Skin of body (tissue), 2 donors: ENCODE results near the gene ADIPOR2. TPM values are rescaled to one million over a fixed set of nuclear protein-coding genes. Genes with fewer than 3 reads are reported as not detected.
A peak's percentile ranks its signal among the peaks of the same experiment; 100 is the strongest.
"Not testable (repeated sequence)": the region's sequence is repeated elsewhere in the genome, so short reads cannot be mapped to it uniquely, and the experiment has no call there.

Source experiments
- DNase-seq: peaks from one replicate; lab custom pipeline; 2025; lab: John Stamatoyannopoulos, UW
- total RNA-seq: library from RNA; depleted of rRNA; stranded (reverse); fragments of >200 nt; gene quantifications from one replicate; pipeline ENCODE4 v1.2.3, GENCODE V29; 2014

ADIPOR2 gene
- total RNA-seq, 1 donor from 2014 or later: 68.0 TPM

DNA sequence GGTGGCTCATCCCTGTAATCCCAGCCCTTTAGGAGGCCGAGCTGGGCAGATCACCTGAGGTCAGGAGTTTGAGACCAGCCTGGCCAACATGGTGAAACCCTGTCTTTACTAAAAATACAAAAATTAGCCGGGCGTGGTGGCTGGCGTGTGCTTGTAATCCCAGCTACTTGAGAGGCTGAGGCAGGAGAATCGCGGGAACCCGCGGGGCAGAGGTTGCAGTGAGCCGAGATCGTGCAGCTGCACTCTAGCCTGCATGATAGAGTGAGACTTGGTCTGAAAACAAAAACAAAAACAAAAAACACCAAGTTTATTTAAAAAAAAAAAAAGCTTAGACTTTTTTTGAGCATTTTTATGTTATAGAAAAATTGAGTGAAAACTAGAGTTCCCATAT lies 40.8 kb downstream of the ADIPOR2 start:
- not testable (repeated sequence) for DNase-seq

DNA sequence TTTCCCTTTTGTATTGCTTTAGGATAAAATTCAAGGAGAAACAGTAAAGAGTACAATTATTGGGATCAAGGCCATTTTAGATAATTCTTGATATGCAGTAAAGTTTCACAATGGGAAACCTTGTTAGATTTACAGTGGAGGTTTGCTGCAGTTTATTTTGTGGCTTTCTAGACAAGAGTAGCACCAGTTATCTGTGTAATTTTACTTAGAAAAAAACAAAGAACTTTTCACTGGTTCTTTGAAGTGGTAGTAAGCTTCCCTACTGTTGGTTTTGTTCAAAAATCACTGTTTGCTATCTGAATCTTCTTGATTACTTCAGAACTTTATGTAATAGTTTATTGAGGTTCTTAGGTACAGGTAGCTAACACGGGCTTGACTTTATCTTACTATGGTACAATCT lies 42.0 kb downstream of the ADIPOR2 start:
- DNase-seq: no peak

DNA sequence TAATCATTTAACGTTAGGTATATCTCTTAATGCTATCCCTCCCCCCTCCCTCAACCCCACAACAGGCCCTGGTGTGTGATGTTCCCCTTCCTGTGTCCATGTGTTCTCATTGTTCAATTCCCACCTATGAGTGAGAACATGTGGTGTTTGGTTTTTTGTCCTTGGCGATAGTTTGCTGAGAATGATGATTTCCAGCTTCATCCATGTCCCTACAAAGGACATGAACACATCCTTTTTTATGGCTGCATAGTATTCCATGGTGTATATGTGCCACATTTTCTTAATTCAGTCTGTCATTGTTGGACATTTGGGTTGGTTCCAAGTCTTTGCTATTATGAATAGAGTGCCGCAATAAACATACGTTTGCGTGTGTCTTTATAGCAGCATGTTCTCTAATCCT lies 42.8 kb downstream of the ADIPOR2 start:
- not testable (repeated sequence) for DNase-seq

DNA sequence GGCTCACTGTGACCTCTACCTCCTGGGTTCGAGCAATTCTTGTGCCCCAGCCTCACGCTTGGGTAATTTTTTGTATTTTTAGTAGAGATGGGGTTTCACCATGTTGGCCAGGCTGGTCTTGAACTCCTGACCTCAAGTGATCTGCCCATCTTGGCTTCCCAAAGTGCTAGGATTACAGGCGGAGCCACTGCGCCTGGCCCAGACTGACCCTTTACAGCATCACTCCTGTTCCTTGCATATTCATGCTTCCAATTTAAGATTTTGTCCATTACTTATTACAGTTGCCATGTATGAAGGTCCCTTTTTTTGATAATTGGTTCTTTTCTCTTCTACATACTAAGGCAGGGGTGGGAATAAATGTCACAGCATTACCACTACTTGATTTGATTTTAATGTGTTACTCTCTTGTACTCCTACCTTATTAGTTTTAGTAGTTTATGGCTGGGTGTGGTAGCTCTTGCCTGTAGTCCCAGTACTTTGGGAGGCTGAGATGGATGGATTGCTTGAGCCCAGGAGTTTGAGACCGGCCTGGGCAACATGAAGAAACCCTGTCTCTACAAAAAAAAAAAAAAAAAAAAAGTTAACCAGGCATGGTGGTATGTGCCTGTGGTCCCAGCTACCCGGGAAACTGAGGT lies 46.9 kb downstream of the ADIPOR2 start:
- no peak for DNase-seq

- no peak for DNase-seq
Measured at GRCh38 chr12:1738446-1738845, 47.6 kb downstream of the ADIPOR2 start.

DNA sequence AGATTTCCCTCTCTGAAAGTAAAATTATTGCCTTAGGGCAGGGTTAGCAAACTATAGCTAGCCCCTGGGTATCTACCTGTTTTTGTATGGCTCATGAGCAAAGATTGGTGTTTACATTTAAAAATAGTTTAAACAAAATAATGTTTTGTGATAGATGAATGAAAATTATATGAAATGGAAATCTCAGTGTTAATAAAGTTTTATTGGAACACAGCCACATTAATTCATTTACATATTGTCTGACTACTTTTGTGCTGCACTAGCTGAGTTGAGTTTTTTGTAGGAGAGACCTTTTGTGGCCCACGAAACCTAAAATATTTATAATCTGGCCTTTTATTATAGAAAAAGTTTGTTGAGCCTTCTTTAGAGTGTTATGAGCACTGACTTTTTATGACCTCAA lies 48.5 kb downstream of the ADIPOR2 start:
- DNase-seq: no peak

DNA sequence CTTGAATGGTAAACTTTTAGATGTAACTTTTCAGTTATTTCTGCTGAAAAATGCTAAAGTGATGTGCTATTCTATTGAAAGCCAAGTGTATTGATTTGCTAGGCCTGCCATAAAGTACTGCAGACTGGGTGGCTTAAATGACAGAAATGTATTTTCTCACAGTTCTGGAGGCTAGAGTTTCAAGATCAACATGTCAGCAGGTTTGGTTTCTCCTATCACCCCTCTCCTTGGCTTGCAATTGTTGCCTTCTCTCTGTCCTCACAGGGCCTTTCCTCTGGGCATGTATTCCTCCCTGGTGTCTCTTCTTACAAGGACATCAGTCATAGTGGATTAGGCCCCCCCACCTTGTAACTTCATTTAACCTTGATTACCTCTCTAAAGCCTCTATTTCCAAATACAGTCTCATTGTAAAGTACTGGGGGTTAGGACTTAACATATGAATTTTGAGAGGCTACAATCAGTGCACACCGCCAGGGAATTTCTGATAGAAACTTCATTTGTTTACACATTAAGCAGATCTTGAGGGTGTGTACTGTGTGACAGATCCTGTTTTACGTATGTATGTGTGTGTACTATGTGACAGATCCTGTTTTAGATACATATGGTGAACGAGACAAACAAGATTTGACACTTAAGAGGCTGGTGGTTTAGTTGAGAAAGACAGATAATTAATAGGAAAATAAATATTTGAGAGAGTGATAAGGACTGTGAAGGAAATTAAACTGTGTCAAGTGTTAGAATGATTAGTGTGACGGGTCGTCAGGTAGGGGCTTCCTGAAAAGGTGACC lies 49.5 kb downstream of the ADIPOR2 start:
- no peak for DNase-seq

- DNase-seq: no peak
Measured at GRCh38 chr12:1741154-1741949, 50.5 kb downstream of the ADIPOR2 start.

DNA sequence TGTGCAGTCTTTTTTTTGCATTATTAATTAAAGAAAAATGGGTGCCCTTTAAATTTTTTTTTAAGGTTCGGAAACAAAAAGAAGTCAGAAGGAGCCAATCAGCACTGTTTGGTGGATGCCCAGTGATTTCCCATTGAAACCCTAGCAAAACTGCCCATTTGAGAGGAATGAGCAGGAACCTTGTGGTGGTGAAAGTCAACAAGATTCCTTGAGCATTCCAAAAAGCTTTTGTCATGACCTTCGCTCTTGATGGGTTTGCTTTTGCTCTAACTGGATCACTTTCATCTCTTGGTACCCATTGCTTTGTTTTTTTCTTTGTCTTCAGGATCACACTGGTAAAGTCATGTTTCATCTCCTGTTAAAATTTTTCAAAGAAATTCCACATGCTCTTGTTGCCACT lies 54.1 kb downstream of the ADIPOR2 start:
- DNase-seq: no peak

DNA sequence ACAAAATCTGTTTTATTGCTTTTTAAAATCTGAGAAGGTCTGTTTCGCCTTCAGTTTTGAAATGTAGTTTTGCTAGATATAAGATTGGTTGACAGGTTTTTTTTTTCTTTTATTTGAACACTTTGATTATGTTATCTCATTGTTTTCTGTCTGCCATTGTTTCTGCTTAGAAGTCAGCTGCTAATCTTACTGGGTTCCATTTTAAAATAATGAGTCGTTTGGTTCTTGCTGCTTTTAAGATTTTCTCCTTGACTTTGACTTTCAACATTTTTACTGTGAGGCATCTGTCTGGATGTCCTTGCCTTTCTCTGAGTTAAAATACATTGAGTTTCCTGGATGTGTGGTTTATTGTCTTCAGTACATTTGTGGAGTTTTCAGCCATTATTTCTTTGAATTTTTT lies 56.7 kb downstream of the ADIPOR2 start:
- DNase-seq: no peak

DNA sequence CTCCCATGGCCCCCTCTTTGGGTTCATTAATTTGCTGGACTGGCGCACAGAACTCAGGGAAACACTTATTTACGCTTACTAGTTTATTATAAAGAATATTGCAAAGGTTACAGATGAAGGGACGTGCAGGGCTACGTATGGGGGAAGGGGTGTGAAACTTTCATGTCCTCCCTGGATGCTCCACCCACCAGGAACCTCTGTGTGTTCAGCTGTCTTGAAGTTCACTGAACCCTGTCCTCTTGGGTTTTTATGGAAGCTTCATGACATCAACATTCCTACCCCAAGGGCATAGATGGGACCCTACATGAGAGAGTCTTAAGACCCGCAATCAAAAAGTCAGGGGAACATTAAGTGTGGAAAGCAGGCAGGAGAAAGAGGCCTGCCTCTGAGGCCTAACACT lies 58.1 kb downstream of the ADIPOR2 start:
- DNase-seq: no peak

DNA sequence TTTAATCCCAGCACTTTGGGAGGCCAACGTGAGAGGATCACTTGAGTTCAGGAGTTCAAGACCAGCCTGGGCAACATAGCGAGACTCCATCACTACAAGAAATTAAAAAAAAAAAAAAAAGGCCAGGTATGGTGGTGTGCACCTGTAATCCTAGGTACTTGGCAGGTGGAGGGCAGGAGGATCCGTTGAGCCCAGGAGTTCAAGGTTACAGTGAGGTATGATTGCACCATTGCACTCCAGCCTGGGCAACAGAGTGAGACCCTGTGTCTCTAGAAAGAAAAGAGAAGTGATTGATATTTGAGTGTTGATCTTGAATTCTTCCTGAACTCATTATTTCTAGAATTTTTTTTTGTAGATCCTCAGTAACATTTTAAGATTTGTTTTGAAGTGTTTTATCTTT lies 59.4 kb downstream of the ADIPOR2 start:
- no peak for DNase-seq

- no peak for DNase-seq
Measured at GRCh38 chr12:1758376-1758775, 67.5 kb downstream of the ADIPOR2 start.

- DNase-seq: no peak
Measured at GRCh38 chr12:1758887-1759286, 68.0 kb downstream of the ADIPOR2 start.

DNA sequence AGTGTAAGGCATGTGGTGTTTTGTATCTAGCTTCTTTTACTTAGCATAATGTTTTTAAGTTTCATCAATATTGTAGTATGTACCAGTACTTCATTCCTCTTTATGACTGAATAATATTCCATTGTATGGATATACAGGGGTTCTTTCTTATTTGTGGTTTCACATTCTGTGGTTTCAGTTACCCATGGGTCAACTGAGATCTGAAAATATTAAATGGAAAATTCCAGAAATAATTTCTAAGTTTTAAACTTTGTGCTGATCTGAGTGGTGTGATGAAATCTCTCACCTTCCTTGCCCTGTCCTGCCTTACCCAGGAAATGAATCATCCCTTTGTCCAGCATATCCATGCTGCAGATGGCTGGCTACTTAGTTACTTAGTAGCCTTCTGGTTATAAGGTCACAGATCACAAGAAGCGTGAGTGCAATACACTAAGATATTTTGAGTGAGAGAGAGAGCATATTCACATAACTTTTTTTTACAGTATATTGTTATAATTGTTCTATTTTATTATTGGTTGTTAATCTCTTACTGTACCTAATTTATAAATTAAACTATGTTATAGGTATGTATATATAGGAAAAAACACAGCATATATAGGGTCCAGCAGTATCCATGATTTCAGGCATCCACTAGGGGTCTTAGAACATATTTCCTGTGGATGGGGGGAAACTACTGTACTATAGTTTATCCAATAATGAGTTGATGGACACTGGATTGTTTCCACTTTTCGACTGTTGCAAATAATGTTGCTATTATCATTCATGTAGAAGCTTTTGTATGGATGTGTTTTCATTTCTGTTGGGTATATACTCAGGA lies 69.9 kb downstream of the ADIPOR2 start:
- DNase-seq: no peak

- no peak for DNase-seq
Measured at GRCh38 chr12:1761857-1762256, 71.0 kb downstream of the ADIPOR2 start.

- DNase-seq: no peak
Measured at GRCh38 chr12:1763153-1763552, 72.3 kb downstream of the ADIPOR2 start.

GRCh38 chr12:1766110-1766509 lies 75.2 kb downstream of the ADIPOR2 start:
- DNase-seq: no peak

- no peak for DNase-seq
Measured at GRCh38 chr12:1767407-1768090, 76.7 kb downstream of the ADIPOR2 start.

DNA sequence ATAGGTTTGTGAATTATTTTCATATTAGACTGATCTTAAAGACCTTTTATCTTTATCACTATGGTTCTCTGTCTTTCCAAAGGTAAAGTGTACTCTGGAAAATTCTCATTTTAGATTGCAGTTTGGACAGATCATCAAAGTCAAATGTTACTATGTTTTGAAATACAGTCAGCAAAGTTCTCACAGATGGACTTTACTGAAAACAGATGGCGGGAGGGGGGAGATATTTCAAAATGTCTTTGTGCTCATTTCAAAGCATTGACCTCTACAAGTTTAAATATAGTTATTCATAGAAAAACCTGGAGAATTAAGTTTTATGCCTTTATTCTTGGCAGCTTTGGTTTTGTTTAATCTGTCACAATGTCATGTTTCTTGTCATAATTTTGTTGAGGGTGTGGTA lies 77.7 kb downstream of the ADIPOR2 start:
- peak; percentile 1 for DNase-seq
